Mucosa of descending colon (tissue), 3 donors: ENCODE data around the gene ZDHHC11B. TPM values are rescaled to one million over a fixed set of nuclear protein-coding genes. Genes with fewer than 3 reads are reported as not detected.
"Not testable (repeated sequence)": the region's sequence is repeated elsewhere in the genome, so short reads cannot be mapped to it uniquely, and the experiment has no call there.

Source experiments
- ATAC-seq: fragments of 200-7000 bp; cut with Tn5 transposase; one replicate; pipeline ENCODE4 v1.9.1; 2020; ENCODE audit warnings: mild to moderate bottlenecking, moderate library complexity
- DNase-seq, 3 donors: peaks; one replicate each; pipeline ENCODE4 v3.0.0-alpha.2; 2020
- H3K36me3 ChIP-seq: fragments of 200-600 bp; one replicate; pipeline ENCODE4 v1.8.0; 2021; ENCODE audit warnings: low read depth, mild to moderate bottlenecking
- H3K4me1 ChIP-seq: fragments of 200-600 bp; one replicate; pipeline ENCODE4 v1.8.0; 2021; ENCODE audit warnings: low read depth, mild to moderate bottlenecking
- H3K4me3 ChIP-seq: fragments of 200-600 bp; one replicate; pipeline ENCODE4 v1.8.0; 2021; ENCODE audit warnings: mild to moderate bottlenecking
- H3K9me3 ChIP-seq: fragments of 200-600 bp; one replicate; pipeline ENCODE4 v1.8.0; 2021; ENCODE audit warnings: mild to moderate bottlenecking
- intact Hi-C, 2 donors: fragments of 100-400 bp; cut with DNase I in 1 of 2; cut with micrococcal nuclease in 1 of 2; formaldehyde crosslinking; loops; one replicate each; pipeline versions ENCODE4 v1.11.0 to v1.11.1; 2022; cut with DNase I, micrococcal nuclease
- total RNA-seq, 3 donors: library from RNA; stranded (reverse); fragmentation: NEBNext Ultra II Directional in 2 of 3; extraction: Animal tissue kit (Norgen Biotek cat#: 25700) in 2 of 3; gene quantifications; one replicate each; pipeline versions ENCODE4 v1.2.1 to v1.2.4, GENCODE V29; 2021 to 2023
- TF ChIP-seq, protein P1 (sequence below): fragments of 200-600 bp; IDR thresholded peaks from one replicate; pipeline ENCODE4 v1.8.0; 2022; ENCODE audit warnings: antibody characterized with exemption, mild to moderate bottlenecking
- donor health status: DM: no; HTN: no; CAD: no; lungs with moderate emphysema.
- donor health status: DM: no; HTN: no; CAD: no.
- donor health status: DM: no; HTN: yes; CAD: no.

Gene ZDHHC11B
- total RNA-seq, 3 donors from 2014 or later, result 0.41 to 6.4 (median 4.6) TPM

DNA sequence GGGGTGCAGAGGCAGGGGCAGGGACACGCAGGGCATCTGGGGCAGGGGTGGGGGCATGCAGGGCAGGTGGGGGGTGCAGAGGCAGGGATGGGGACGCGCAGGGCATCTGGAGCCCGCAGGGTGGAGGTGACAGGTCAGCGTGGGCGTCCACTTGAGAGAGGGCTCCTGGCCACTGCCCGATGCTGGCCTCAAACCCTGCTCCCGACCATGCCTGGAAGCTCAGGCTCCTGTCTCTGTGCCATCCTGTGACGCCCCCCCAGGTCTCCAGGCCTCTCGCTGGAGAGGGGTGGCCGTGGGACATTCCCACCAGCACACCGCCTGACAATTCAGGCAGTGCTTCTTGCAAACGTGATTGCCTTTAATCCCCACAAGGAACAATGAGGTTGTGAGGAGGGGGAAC is 33.0 kb downstream of the ZDHHC11B start:
- DNase-seq, result no peak
- intact Hi-C loops, result no loop called here
- H3K4me1 ChIP-seq, result peaks cover under 1% of the 10 kb centered on the region
- H3K36me3 ChIP-seq, result no peaks in the 10 kb centered on the region
- no peak overlapping the region for H3K4me3 ChIP-seq
- no peaks in the 10 kb centered on the region for H3K9me3 ChIP-seq
- TF ChIP-seq, protein P1, sequence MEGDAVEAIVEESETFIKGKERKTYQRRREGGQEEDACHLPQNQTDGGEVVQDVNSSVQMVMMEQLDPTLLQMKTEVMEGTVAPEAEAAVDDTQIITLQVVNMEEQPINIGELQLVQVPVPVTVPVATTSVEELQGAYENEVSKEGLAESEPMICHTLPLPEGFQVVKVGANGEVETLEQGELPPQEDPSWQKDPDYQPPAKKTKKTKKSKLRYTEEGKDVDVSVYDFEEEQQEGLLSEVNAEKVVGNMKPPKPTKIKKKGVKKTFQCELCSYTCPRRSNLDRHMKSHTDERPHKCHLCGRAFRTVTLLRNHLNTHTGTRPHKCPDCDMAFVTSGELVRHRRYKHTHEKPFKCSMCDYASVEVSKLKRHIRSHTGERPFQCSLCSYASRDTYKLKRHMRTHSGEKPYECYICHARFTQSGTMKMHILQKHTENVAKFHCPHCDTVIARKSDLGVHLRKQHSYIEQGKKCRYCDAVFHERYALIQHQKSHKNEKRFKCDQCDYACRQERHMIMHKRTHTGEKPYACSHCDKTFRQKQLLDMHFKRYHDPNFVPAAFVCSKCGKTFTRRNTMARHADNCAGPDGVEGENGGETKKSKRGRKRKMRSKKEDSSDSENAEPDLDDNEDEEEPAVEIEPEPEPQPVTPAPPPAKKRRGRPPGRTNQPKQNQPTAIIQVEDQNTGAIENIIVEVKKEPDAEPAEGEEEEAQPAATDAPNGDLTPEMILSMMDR, result no peak
- ATAC-seq, result no peak

DNA sequence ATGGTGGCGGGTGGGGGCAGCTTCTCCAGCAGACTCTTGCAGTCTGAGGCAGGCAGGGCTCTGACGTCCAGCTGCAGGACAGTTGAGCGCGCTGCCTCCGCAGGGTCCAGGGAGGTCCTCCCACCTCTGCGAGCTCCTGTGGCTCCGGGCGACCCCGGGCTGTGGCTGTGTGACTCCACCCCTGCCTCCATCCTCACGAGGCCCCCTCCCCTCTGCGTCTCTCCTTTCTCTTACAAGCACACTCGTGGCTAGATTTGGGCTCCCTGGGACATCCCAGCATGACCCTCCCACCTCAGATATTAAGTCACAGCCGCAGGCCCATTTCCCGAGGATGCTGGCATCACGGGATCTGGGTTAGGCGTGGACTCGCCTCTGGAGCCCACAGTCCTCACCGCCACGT is 34.3 kb downstream of the ZDHHC11B start:
- H3K36me3 ChIP-seq, DNase-seq, H3K4me3 ChIP-seq, H3K4me1 ChIP-seq, intact Hi-C loops, H3K9me3 ChIP-seq, ATAC-seq: not testable (repeated sequence)

DNA sequence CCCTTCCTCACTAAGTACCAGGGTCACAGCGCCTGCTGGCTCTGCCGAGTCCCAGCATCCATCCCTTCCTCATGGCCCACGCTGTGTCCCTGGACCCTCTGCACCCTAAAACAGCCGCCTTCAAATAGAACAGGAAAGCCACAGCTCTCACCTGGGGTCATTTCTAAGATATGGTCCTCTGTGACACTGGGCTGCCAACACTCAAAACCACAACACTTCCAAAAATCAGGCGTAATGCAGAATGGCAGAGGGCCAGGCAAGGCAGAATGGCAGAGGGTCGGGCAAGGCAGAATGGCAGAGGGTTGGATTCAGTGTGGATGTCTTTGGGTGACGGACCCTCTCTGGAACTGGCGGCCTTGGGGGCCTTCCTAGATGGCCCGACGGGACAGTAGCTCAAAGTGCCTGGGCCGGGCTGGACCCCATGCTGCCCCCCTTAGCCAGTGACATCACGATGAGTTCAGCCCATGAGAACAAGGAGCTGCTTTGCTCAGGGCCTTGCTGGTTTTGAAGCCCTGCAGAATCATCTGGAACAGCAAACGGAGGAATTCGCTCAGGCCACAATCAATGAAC is 35.3 kb downstream of the ZDHHC11B start:
- intact Hi-C loops, result no loop called here
- no peaks in the 10 kb centered on the region for H3K9me3 ChIP-seq
- no peak for ATAC-seq
- TF ChIP-seq, protein P1, result no peak
- no peaks in the 10 kb centered on the region for H3K4me1 ChIP-seq
- no peak overlapping the region for H3K4me3 ChIP-seq
- H3K36me3 ChIP-seq, result no peaks in the 10 kb centered on the region
- no peak for DNase-seq

DNA sequence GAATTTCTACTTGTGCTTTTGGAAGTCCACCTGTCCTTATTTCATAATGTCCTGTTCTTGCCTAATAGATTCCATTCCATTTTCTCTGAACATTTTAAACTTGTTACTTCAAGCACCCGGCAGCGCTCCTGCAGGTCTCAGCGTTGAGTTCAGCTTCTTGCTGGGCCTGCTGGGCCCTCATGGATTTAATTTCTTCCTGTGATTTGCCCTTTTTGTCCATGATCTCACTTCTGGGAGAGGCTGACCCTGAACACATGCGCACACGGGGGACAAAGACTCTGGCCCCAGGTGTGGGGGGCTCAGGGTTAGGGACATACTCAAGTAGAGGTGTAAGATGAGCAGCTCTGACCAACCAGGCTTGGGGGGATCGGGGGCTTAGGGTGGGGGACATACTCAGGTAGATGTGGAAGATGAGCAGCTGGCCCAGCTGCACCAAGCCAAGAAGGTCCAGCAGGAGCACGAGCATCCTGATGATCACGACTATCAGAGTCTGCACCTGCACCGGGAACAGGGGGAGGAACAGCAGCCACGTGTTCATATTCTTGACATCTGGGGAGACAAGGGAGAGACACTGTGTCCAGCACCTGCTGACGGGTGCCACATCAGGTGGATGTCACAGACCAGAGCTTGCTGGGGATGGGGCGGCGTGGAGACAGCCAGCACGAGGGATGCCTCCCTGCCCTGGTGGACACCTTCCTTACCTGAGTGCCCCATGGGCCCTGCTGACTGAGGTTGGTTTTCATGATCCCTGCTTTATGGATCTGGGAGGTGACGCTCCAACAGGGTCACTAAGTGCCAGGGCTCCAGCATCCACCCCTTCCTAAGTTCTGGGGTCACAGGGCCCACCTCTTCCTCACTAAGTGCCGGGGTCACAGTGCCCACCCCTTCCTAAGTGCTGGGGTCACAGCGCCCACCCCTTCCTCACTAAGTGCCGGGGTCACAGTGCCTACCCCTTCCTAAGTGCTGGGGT is 36.2 kb downstream of the ZDHHC11B start:
- H3K9me3 ChIP-seq, H3K36me3 ChIP-seq, H3K4me3 ChIP-seq, DNase-seq, intact Hi-C loops, ATAC-seq, H3K4me1 ChIP-seq: not testable (repeated sequence)

DNA sequence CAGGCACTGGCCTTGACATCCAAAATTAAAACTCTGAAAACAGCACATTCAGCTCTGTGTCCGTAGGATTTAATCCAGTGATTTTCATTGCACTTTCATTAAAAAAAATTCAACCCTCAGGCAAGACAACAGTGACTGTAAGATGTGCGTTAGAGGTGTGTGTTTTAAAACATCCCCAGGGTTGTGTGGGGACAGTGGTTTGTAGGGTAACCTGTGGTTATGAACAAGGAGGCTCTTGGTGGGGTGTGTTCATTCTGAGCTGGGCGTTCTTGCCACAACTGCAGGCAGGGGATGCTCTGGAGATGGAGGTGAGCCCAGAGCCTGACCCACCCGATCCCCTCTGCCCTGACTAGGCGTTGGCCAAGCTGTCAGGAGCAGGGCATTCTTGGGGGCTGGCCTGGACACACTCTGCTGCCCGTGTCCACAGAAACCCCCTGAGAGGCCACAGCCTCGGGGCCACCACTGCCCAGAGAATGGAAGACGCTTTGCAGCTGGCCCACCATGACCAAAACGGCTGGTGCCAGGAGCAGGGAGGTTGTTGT is 37.2 kb downstream of the ZDHHC11B start:
- H3K9me3 ChIP-seq, H3K36me3 ChIP-seq, H3K4me1 ChIP-seq, H3K4me3 ChIP-seq, intact Hi-C loops, ATAC-seq, DNase-seq: not testable (repeated sequence)

DNA sequence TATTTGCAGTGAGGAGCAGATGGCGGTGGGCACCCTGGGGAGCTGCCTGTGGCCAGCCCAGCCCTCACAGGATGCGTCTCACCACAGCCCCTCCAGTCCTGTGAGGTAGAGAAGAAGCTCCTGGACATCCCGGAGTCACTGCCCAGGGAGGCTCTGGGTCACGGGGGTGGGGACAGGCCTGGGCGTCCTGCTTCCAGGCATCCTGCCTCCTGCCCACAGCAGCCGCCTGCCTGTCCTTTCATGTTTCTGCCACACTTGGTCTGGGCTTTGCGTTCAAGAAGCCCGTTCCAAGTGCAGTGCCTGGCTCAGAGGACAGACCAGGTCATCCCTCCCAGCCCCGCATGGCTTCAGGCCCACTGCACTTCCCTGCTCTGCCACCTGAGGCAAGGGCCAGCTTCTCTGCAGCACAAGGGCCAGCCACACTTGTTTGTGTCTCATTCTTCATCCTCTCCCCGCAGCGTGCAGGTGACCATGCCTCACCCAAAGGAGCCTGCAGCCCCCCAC is 38.2 kb downstream of the ZDHHC11B start:
- H3K4me3 ChIP-seq, result no peak overlapping the region
- H3K4me1 ChIP-seq, result no peaks in the 10 kb centered on the region
- no peaks in the 10 kb centered on the region for H3K36me3 ChIP-seq
- TF ChIP-seq, protein P1, result no peak
- ATAC-seq (no peak), DNase-seq (no peak)
- no peaks in the 10 kb centered on the region for H3K9me3 ChIP-seq
- intact Hi-C loops, result no loop called here

DNA sequence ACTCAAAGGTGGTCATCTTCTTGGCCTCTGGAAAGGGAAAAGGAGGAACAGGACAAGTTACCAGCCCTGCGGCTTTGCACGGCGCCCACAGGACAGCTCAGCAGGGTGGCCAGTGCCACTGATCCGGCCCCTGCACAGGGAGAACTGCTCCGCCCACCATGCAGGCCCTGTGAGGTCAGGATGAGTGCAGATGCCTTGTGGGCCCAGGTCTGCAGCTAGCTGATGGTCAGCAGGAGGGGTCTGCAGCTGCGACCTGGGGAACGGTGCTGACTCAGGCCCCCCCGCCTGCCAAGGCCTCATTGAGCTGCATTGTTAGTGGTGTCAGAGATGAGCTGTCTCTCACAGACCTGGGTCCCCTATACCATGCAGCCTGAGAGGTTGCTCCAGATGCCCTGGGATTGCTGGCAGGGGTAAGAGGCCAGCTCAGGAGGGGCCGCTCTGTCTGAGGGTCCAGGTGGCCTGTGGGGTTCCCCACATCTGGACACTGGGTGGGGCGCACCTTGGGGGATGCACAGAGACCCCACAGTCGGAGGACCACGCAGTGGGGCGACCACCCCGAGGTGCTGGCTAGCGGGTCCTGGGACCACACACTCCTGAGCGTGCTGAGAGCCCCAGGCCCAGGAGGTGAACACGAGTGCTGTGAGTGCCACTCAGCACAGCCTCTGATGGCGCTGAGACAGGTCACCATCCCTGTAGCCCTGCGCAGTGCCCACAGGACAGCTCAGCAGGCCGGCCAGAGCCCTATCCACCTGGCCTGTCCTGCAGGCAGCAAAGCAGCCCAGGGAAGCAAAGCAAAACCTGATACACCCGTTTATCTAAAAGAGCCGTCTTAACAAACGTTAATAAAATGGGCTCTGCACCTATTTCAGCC is 39.0 kb downstream of the ZDHHC11B start:
- H3K4me1 ChIP-seq, H3K4me3 ChIP-seq, intact Hi-C loops, H3K9me3 ChIP-seq, DNase-seq, H3K36me3 ChIP-seq: not testable (repeated sequence)
- ATAC-seq, result peak; percentile 19

DNA sequence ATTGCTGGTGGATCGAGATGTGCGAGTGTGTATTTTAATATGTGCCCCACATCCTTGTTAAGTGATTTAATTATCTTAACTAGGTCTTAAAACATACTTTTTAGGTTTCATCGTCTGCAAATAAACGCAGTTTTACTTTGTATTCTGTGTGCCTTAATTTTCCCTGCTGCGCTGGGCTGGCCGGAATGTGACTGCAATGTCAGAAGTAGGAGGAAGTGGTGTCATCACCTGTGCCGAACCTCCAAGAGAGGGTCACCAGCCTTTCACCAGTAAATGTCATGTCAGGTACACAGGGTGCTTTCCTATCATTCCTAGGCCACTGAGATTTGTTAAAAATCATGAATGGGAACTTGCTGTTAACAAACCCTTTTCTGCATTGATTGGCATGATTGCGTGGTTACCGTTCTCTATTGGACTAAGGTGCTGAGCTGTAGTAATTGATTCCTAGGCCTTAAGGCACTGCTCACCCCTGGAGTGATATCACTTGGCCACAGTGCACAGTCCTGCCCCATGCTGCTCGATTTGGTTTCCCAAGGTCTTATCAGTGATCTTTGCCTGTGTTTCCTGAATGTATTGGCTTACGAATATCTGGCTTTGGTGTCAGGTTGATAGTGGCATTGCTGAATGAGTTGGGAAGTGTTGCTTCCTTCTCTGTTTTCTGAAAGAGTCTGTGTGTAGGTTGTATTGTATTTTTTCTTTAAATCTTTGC is 40.7 kb downstream of the ZDHHC11B start:
- intact Hi-C loops, DNase-seq, H3K4me3 ChIP-seq, H3K4me1 ChIP-seq, H3K36me3 ChIP-seq, H3K9me3 ChIP-seq, ATAC-seq: not testable (repeated sequence)

DNA sequence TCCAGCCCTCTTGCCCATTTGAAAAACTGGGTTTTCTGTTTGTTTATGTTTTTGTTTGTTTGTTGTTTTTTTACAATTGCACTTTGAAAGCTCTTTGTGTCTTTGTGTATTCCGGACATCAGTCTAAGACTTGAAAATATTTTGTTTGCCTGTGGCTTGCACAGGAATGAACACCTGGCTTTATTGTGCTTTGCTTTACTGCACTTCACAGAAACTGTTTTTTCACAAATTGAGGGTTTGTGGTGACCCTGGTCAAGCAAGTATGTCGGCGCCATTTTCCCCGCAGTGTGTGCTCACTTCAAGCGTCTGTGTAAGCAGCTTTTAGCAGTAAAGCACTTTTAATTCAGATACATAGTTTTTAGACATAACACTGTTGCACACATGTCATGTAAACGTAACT is 42.3 kb downstream of the ZDHHC11B start:
- H3K4me3 ChIP-seq, DNase-seq, H3K4me1 ChIP-seq, intact Hi-C loops, H3K36me3 ChIP-seq, H3K9me3 ChIP-seq, ATAC-seq: not testable (repeated sequence)

DNA sequence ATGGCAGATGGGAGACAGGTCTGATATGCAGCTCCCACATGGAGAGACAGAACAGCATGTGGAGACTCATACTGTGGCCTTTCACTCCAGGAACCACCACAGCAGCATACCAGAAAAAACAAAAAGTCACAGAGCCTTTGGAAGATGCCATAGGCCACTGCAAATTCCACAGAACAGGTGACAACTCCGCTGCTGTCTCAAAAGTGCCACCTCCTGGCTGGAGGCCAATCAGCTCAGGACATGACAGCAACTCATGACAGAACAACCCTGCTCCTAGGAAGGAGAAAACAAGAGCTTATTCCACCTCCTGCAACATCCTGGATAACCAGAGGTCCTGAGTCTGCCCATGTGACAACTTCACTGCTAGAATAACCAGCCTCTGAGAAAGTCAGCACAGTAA is 50.4 kb downstream of the ZDHHC11B start:
- H3K9me3 ChIP-seq, H3K4me3 ChIP-seq, DNase-seq, H3K4me1 ChIP-seq, intact Hi-C loops, H3K36me3 ChIP-seq, ATAC-seq: not testable (repeated sequence)
